Measurements from ENCODE around the gene SF3B5.

SF3B5 gene

DNA sequence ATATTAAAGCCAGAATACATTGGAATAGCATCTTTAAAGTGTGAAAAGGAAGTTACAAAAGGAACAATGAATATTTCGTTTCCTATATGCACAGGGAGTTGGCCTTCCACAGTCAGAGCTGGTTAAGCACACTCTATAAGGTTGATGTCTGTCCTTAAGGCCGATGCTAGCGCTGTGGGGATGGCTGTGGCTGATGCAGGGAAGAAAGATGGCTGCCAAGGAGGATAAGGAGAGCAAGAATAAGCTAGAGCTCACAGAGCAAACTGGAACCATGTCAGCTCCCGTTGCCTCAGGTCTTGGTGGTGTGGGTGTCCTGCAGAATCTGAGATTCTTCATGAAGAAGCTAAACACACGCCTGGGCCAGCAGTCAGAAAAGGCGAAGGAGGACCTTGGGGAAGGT lies 34.1 kb upstream of the SF3B5 start:
- no peak for TF ChIP-seq CTCF (IDR thresholded peaks at IDR 0.05; ENCODE audit: control insufficient read depth, insufficient read depth, low read depth, low read length, missing control alignments)
- no peak overlapping the region for H3K4me3 ChIP-seq (ENCODE audit: control insufficient read depth, low read depth, low read length)
- DNase-seq (ENCODE audit: low read depth) = no peak

- no peak for DNase-seq (ENCODE audit: low read depth)
- TF ChIP-seq CTCF (IDR thresholded peaks at IDR 0.05; ENCODE audit: control insufficient read depth, insufficient read depth, low read depth, low read length, missing control alignments) = no peak
- H3K4me3 ChIP-seq (ENCODE audit: control insufficient read depth, low read depth, low read length) = no peak overlapping the region
These were observed 31.7 kb upstream of the SF3B5 start for GRCh38 chr6:144127097-144127496.

DNA sequence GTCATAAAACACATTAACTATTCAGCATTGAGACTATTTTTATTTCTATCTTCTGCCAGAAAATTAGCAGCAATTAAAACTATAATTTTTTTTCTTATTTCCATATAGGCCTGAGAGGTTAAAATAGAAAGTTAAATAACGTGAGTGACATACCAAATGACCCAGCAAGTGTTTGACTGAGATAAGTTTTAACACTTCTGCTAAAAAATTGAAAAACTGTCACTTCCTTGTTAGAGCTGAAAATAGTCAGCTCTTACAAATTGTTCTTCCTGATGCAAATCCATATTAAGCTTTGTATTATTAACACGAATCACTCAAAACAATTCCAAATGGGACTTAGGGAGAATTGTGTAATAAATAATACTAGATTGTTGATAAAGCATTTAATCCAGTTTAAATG lies 28.5 kb upstream of the SF3B5 start:
- no peak for TF ChIP-seq CTCF (IDR thresholded peaks at IDR 0.05; ENCODE audit: control insufficient read depth, insufficient read depth, low read depth, low read length, missing control alignments)
- DNase-seq (ENCODE audit: low read depth) = no peak
- H3K4me3 ChIP-seq (ENCODE audit: control insufficient read depth, low read depth, low read length) = no peak overlapping the region

DNA sequence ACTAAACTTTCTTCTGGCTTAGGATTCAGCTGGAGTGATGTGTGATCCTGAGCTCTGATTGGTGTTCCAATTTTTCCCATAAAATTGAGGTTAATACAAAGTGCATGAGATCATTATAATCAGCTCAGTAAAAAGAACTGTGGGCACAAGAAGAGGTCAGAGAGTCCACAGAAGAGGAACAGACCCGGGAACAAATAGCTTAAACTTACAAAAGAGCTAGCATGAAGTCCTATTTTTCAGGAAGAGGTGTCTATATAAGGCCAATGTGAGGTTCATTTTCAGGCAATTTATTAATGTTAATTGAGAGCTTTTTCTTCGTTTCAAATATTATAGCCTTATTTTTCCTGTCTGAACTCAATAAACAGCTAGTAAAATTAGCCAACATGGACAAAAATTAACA lies 28.0 kb upstream of the SF3B5 start:
- no peak overlapping the region for H3K4me3 ChIP-seq (ENCODE audit: control insufficient read depth, low read depth, low read length)
- TF ChIP-seq CTCF (IDR thresholded peaks at IDR 0.05; ENCODE audit: control insufficient read depth, insufficient read depth, low read depth, low read length, missing control alignments) = no peak
- DNase-seq (ENCODE audit: low read depth) = no peak

DNA sequence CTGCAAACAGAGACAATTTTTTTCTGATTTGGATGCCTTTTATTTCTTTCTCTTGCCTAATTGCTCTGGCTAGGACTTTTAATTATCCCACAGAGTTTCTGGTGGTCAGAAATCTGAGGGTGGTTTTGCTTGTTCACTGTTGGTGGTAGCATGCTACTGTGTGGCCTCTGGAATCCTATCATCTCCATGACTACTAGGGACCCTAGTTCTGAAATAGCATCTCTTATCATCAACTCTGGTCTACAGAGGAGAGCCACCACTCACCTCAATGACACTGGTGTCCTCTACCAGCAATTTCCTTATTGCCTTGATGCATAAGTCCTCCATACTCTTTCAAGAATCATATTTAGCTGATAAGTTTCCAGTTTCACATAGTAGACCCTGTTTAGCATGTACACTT lies 27.5 kb upstream of the SF3B5 start:
- no peak for TF ChIP-seq CTCF (IDR thresholded peaks at IDR 0.05; ENCODE audit: control insufficient read depth, insufficient read depth, low read depth, low read length, missing control alignments)
- no peak for DNase-seq (ENCODE audit: low read depth)
- H3K4me3 ChIP-seq (ENCODE audit: control insufficient read depth, low read depth, low read length) = no peak overlapping the region

DNA sequence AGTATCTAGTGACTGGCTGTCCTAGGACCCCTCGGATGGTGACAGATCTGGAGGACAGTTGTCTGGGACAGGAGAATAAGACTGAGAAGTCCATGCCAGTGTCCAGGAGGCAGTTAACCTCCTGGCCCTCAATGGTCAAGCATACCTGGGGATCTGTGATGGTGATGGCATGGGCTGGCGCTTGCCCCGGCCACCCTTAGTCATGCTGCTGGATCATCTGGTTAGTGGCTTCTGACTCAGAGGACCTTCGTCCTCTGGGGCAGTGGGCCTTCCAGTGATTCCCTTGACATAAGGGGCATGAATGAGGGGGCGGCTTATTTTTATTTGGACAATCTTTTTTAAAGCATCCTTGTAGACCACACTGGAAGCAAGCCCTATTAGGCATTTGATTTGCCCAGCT lies 24.0 kb upstream of the SF3B5 start:
- DNase-seq (ENCODE audit: low read depth) = no peak
- TF ChIP-seq CTCF (IDR thresholded peaks at IDR 0.05; ENCODE audit: control insufficient read depth, insufficient read depth, low read depth, low read length, missing control alignments) = no peak
- no peak overlapping the region for H3K4me3 ChIP-seq (ENCODE audit: control insufficient read depth, low read depth, low read length)

DNA sequence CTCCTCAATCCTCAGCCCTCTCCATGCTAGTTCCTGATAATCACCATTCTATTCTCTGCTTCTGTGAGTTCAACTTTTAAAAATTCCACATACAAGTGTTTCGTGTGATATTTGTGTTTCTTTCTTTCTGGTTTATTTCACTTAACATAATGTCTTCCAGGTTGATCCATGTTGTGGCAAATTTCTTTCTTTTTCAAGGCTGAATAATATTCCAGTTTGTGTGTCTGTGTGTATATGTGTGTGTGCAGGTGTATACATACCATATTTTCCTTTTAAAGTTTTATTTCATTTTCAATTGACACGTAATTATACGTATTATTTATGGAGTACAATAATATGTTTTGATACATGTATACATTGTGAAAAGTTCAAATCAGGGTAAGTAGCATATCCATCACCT lies 19.8 kb upstream of the SF3B5 start:
- no peak for DNase-seq (ENCODE audit: low read depth)
- no peak overlapping the region for H3K4me3 ChIP-seq (ENCODE audit: control insufficient read depth, low read depth, low read length)
- no peak for TF ChIP-seq CTCF (IDR thresholded peaks at IDR 0.05; ENCODE audit: control insufficient read depth, insufficient read depth, low read depth, low read length, missing control alignments)
